ENCODE measurements around the gene KIAA1755.
"Not testable (repeated sequence)": the region's sequence is repeated elsewhere in the genome, so short reads cannot be mapped to it uniquely, and the experiment has no call there.

Gene KIAA1755

DNA sequence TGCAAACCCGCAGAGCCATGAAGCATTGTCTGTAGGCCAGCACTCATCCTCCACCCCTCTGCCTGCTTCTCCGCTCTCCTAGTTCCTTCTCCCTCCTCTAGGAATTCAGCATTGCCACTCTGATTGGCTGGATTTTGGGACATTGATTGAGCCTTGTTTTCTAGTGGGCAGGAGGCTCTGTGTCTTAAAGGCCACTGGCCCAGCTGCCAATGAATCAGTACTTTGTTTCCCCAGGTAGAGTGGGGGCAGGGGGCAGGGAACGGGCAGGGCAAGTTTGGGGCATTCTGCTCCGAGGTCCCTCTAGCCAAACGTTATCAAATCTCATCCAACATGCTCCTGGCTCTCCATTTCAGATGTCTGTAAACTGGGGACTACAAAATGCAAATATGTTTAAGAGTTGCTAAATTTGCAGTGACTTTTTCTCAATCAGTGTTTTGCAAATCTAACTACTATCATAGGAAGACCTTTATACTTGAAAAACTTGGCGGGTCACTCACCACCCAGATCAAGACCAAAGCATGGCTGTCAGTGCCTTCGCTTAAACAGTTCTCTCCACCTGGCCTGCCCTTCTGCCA lies 33.0 kb upstream of the KIAA1755 start:
- H3K27ac ChIP-seq = no peak overlapping the region

DNA sequence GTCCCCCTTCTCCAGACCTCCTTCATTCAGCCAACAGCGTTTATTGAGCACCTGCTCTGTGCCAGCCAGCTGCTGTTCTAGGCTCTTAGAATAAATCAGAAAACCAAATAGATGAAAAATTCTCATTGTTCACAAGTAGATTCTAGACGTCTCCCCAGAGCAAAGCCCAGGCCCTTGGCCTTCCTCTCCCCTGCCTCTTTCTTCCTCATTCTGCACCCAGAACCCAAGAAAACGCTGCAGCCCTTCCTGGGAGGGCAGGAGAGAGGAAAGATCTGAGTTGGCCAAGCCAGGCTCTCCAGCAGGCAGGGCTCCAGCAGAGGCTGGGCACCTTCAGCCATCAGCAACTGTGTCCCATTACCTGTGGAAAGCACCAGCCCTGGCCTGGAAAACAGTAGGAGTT lies 31.4 kb upstream of the KIAA1755 start:
- Histone ChIP-seq H3K4me3 (no peak overlapping the region), H3K27ac (no peak overlapping the region)

More for the DNA sequence above, 33.0 kb upstream of the KIAA1755 start:
- no peak overlapping the region for H3K4me3 ChIP-seq

DNA sequence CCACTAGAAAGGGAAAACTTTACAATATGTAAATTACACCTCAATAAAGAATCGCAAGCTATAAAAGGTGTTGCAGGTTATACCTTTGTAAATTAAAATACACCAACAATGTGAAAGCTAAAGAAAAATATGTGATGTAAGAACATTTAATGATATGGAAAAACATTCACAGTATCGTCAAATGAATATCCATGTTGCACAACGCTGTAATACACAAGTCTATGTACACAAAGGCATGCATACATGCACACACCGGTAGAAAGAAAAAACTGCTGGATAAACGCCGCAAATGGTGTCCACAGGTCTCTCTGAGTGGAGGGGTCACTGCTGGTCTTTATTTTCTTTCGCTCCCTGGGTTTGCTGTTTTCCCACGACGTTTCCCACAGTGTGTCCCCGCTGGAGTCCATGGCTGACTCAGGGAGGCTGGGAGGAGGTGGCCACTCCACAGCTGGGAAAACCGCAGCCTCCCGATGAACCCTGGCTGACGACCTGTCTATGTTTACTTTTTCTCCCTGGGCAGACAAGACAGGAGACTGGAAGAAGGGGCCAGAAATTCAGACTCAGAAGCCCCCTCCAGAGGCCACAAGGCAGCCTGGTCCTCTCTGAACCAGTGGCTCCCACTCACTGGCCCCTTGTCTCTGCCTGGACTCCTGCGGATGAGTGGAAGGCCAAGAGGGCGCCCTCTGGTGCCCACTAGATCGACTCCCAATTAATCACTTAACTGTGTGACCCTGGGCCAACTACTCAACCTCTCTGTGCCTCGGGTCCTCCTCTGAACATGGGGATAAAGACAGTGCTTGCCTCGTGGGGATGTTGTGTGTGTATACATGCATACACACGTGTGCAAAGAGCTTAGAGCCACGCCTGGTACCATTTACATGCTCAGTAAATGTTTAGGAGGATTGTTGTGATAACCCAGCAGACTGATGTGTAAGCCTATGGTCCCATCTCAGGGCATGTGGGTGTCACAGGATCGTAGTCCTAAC lies 30.6 kb upstream of the KIAA1755 start:
- H3K4me3 ChIP-seq = no peak overlapping the region
- H3K27ac ChIP-seq = no peak overlapping the region

- H3K4me3 ChIP-seq = no peak overlapping the region
- no peak overlapping the region for H3K27ac ChIP-seq
Observed at GRCh38 chr20:38286586-38287531, 26.3 kb upstream of the KIAA1755 start.

GRCh38 chr20:38284893-38285444 lies 24.4 kb upstream of the KIAA1755 start:
- no peak overlapping the region for H3K4me3 ChIP-seq
- H3K27ac ChIP-seq = no peak overlapping the region

- H3K4me3 ChIP-seq, H3K27ac ChIP-seq: not testable (repeated sequence)
Observed at GRCh38 chr20:38284066-38284650, 23.6 kb upstream of the KIAA1755 start.

- Histone ChIP-seq H3K4me3 (no peak overlapping the region), H3K27ac (no peak overlapping the region)
Observed at GRCh38 chr20:38283236-38283635, 22.7 kb upstream of the KIAA1755 start.

DNA sequence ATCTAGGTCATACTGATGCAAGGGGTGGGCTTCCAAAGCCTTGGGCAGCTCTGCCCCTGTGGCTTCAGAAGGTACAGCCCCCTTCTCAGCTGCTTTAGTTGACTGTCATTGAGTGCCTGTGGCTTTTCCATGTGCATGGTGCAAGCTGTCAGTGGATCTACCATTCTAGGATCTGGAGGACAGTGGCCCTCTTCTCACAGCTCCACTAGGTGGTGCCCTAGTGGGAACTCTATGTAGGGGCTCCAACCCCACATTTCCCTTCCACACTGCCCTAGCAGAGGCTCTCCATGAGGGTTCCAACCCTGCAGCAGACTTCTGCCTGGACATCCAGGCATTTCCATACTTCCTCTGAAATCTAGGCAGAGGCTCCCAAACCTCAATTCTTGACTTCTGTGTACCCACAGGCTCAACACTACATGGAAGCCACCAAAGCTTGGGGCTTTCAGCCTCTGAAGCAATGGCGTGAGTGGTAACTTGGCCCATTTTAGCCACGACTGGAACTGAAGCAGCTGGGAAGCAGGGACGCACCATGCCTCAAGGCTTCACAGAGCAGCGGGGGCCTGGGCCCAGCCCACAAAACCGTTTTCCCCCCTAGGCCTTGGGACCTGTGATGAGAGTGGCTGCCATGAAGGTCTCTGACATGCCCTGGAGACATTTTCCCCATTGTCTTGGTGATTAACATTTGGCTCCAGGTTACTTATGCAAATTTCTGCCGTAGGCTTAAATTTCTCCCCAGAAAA lies 20.8 kb upstream of the KIAA1755 start:
- H3K27ac ChIP-seq, H3K4me3 ChIP-seq: not testable (repeated sequence)

- H3K4me3 ChIP-seq = no peak overlapping the region
- H3K27ac ChIP-seq = no peak overlapping the region
Observed at GRCh38 chr20:38278763-38279162, 18.2 kb upstream of the KIAA1755 start.

- H3K4me3 ChIP-seq = no peak overlapping the region
- no peak overlapping the region for H3K27ac ChIP-seq
Observed at GRCh38 chr20:38278131-38278530, 17.6 kb upstream of the KIAA1755 start.

DNA sequence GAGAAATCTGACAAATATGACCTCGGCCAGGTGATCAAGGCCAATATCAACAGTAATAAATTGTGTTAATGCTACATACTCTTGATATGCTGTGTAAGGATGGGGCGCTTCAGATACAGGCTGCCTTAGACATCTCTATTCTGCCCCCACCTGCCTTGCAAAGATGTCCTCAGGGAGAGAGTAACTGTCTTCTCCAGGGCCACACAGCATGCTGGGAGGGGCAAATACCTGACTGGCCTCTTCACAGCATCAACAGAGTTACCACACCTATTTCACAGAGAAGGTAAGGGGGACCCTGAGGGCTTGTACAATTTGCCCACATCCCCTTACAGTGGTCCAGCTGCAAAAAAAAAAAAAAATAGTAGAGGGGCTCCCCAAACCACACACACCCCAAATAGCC lies 17.2 kb upstream of the KIAA1755 start:
- Histone ChIP-seq H3K27ac (no peak overlapping the region), H3K4me3 (no peak overlapping the region)

- no peak overlapping the region for H3K4me3 ChIP-seq
- no peak overlapping the region for H3K27ac ChIP-seq
Observed at GRCh38 chr20:38277285-38277684, 16.8 kb upstream of the KIAA1755 start.

GRCh38 chr20:38275815-38276550 lies 15.4 kb upstream of the KIAA1755 start:
- peak overlapping the region in 5 of 21 experiments; percentile 29 to 63 (median 46) for H3K27ac ChIP-seq
- no peak overlapping the region for H3K4me3 ChIP-seq

GRCh38 chr20:38272961-38273360 lies 12.4 kb upstream of the KIAA1755 start:
- H3K27ac ChIP-seq = no peak overlapping the region

DNA sequence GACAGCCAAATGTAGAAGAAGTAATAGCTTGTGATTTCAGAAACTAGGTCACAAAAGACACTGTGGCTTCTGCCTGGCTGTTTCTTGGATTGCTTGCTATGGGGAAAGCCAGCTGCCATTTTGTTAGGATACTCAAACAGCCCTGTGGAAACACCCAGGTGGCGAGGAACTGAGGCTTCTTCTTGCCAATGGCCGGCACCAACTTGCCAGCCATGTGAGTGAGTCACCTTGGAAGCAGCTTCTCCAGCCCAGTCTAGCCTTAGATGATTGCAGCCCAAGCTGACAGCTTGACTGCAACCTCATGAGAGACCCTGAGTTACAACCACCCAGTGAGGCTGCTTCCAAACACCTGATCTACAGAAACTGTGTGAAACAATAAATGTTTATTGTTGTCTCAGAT lies 11.9 kb upstream of the KIAA1755 start:
- no peak overlapping the region for H3K27ac ChIP-seq
- H3K4me3 ChIP-seq = no peak overlapping the region

More at GRCh38 chr20:38272961-38273360, 12.4 kb upstream of the KIAA1755 start:
- no peak overlapping the region for H3K4me3 ChIP-seq

DNA sequence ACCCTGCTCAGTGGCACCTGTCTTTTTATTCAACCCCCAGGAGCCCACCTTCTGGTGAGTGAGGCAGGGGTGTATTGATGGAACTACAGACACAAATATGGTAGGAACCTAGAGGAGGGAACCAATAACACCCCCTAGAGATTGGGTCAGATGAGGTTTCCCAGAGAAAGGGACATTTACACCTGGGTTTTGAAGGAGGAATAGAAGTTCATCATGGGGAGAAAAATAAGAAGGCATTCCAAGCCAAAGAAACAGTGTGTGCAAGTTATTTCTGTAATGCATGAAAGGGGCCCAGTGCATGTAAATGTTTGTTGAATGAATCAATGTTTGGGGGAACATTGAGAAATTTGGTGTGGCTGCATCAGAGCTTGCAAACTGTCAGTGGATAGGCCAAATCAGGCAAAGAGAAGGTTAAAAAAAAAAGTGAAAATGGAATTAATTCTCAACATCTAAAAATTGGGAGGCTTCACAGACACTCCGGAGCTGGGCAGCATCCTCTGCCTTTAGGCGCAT lies 11.1 kb upstream of the KIAA1755 start:
- Histone ChIP-seq H3K4me3 (no peak overlapping the region), H3K27ac (peak overlapping the region in 1 of 21 experiments; percentile 70)

GRCh38 chr20:38270869-38271605 lies 10.5 kb upstream of the KIAA1755 start:
- no peak overlapping the region for H3K4me3 ChIP-seq
- peak overlapping the region in 9 of 21 experiments; percentile 15 to 70 (median 32) for H3K27ac ChIP-seq
